Heart left ventricle (tissue), 16 donors: ENCODE results near the gene RAG1. TPM values are rescaled to one million over a fixed set of nuclear protein-coding genes. Genes with fewer than 3 reads are reported as not detected.

ENCODE experiments used
- ATAC-seq, 4 donors: fragments of 200-7000 bp; cut with Tn5 transposase; one replicate each; pipeline ENCODE4 v1.9.1; 2020 to 2022; ENCODE audit warnings: moderate library complexity in 4 of 4, mild to moderate bottlenecking in 3 of 4, moderate number of reproducible peaks in 1 of 4
- DNase-seq, 5 donors: peaks; one replicate each; pipeline ENCODE4 v3.0.0-alpha.2; 2020
- H3K27ac ChIP-seq, 12 donors: fragments of 200-600 bp; sonication (generic) in 4 of 12; one replicate each; pipeline versions ENCODE4 v1.5.0 to v1.8.0; 2016 to 2022; ENCODE audit warnings: mild to moderate bottlenecking in 2 of 12
- H3K27me3 ChIP-seq, 9 donors: fragments of 200-600 bp; sonication (generic) in 2 of 9; one replicate each; pipeline versions ENCODE4 v1.5.1 to v1.8.0; 2016 to 2022; ENCODE audit warnings: mild to moderate bottlenecking in 3 of 9
- H3K36me3 ChIP-seq, 9 donors: fragments of 200-600 bp; sonication (generic) in 2 of 9; one replicate each; pipeline versions ENCODE4 v1.5.0 to v1.8.0; 2018 to 2022; ENCODE audit warnings: mild to moderate bottlenecking in 2 of 9
- H3K4me1 ChIP-seq, 12 donors: fragments of 200-600 bp; sonication (generic) in 4 of 12; one replicate each; pipeline versions ENCODE4 v1.5.0 to v1.8.0; 2016 to 2022; ENCODE audit warnings: mild to moderate bottlenecking in 3 of 12
- H3K4me3 ChIP-seq, 12 donors: fragments of 200-600 bp; sonication (generic) in 4 of 12; one replicate each; pipeline versions ENCODE4 v1.5.0 to v1.8.0; 2017 to 2022; ENCODE audit warnings: mild to moderate bottlenecking in 9 of 12, moderate library complexity in 4 of 12
- H3K9me3 ChIP-seq, 12 donors: fragments of 200-600 bp; sonication (generic) in 4 of 12; one replicate each; pipeline versions ENCODE4 v1.5.0 to v1.8.0; 2016 to 2022; ENCODE audit warnings: mild to moderate bottlenecking in 1 of 12
- CTCF ChIP-seq, 12 donors: fragments of 200-600 bp; sonication (generic) in 4 of 12; IDR thresholded peaks; one replicate each; pipeline versions ENCODE4 v1.5.0 to v1.8.0; 2018 to 2022; ENCODE audit warnings: antibody characterized with exemption in 12 of 12, mild to moderate bottlenecking in 5 of 12
- POLR2A ChIP-seq, 2 donors: fragments of 450-650 bp; IDR thresholded peaks; one replicate each; pipeline ENCODE4 v1.6.1; 2017; ENCODE audit warnings: antibody characterized with exemption in 2 of 2, mild to moderate bottlenecking in 2 of 2, moderate library complexity in 2 of 2
- WGBS, 4 donors: extraction: QIAGEN DNeasy Blood & Tissue Kit in 2 of 4; methylation state at CpG; one replicate each; pipeline versions ENCODE4 v1.1.5 to v1.1.7; 2013 to 2018; 5-methylcytosine and 5-hydroxymethylcytosine counted together
- intact Hi-C, 10 donors: fragments of 100-400 bp; cut with DNase I; formaldehyde crosslinking; loops; one replicate each; pipeline versions ENCODE4 v1.11.1 to v1.14.2; 2022
- polyA plus RNA-seq, 2 donors: library from polyadenylated mRNA; stranded (reverse); fragments of 200-250 nt; gene quantifications; one replicate each; pipeline ENCODE4 v1.2.3, GENCODE V29; 2013
- total RNA-seq, 9 donors: library from RNA; depleted of rRNA in 2 of 9; stranded (reverse); fragments of >200 nt in 2 of 9; fragmentation: NEBNext Ultra II Directional in 3 of 9; extraction: Animal tissue kit (Norgen Biotek cat#: 25700) in 3 of 9; gene quantifications; one replicate each; pipeline versions ENCODE4 v1.1.0 to v1.2.4, GENCODE V29; 2016 to 2023
- donor health status: ischemic (EF 13 %, LVEDD 7.1; RV severe dilation, severe dysfunction).
- donor health status: healthy with polysubstance abuse.
- donor health status: DM: no; HTN: yes; CAD: no.
- donor health status: DM: no; HTN: no; CAD: no.
- donor health status: ischemic (EF 25% LVEDD 6.9; RV normal size, moderate dysfunction).
- donor health status: ischemic (EF 25% LVEDD 5.7; RV mildly dilated, moderate dysfunction).
- donor health status: healthy.
- donor health status: DM: yes; HTN: yes; CAD: no.
- donor health status: ischemic (EF 35%, LVEDD 5.7; RV mildly dilated, moderate dysfunction).
- donor health status: nonischemic (EF 11% LVEDD 7.7; RV severe dilation, severe dysfunction).
- donor health status: DM: yes; HTN: yes; CAD: no.
- donor health status: PGD.
- donor health status: ischemic (EF 29% LVEDD 5.4; RV normal size, mild dysfunction).
- donor health status: nonischemic (EF 23%, LVEDD 6.1; RV moderate dilation, normal function).

Gene RAG1
- total and polyA plus RNA-seq, 11 donors, result 0.44 to 2.6 (median 1.1) TPM

GRCh38 chr11:36596880-36597279 is 29.1 kb downstream of the RAG1 start:
- intact Hi-C loops, result loop anchor here in 1 of 10 donors (10.0 kb wide), 1 partner anchor 82 kb away; the partner anchor contains the start of gene TRAF6
- no peak for TF ChIP-seq POLR2A (IDR thresholded peaks at IDR 0.05)
- TF ChIP-seq CTCF (IDR thresholded peaks at IDR 0.05), result no peak
- Histone ChIP-seq H3K4me1 (peaks cover 0 to 16% (median 10%) of the 10 kb centered on the region in 12 donors), H3K9me3 (no peaks in the 10 kb centered on the region), H3K36me3 (no peaks in the 10 kb centered on the region), H3K27ac (no peak overlapping the region), H3K4me3 (no peak overlapping the region), H3K27me3 (peaks cover 0 to 5% (median 0%) of the 10 kb centered on the region in 9 donors)
- no peak for ATAC-seq
- DNase-seq, result no peak

GRCh38 chr11:36598051-36598450 is 30.2 kb downstream of the RAG1 start, which contains the start of gene RAG2:
RAG2 (minus strand) TSS chr11:36598236; CDS start chr11:36594168, 4,068 bp downstream.
- 84 to 97% (median 91%) methylated on average over 2 of the region's 2 CpGs for whole genome bisulfite sequencing, 4 donors
- DNase-seq (no peak), ATAC-seq (no peak)
- Histone ChIP-seq H3K27me3 (no peaks in the 10 kb centered on the region), H3K27ac (no peak within 1 kb of the TSS), H3K4me1 (peaks cover 0 to 16% (median 10%) of the 10 kb centered on the region in 12 donors), H3K4me3 (no peak within 1 kb of the TSS), H3K9me3 (no peaks in the 10 kb centered on the region), H3K36me3 (no peaks in the 10 kb centered on the region)
- intact Hi-C loops, result loop anchor here in 1 of 10 donors (10.0 kb wide), 1 partner anchor 83 kb away; the partner anchor contains the start of gene TRAF6
- TF ChIP-seq CTCF (IDR thresholded peaks at IDR 0.05), result no peak
- no peak for TF ChIP-seq POLR2A (IDR thresholded peaks at IDR 0.05)

- no peak overlapping the region for H3K27ac ChIP-seq
- H3K9me3 ChIP-seq, result no peaks in the 10 kb centered on the region
- no peaks in the 10 kb centered on the region for H3K36me3 ChIP-seq
- H3K4me3 ChIP-seq, result no peak overlapping the region
- no peak for ATAC-seq
- WGBS, 4 donors, result 85 to 90% (median 90%) methylated on average over 7 of the region's 7 CpGs
- H3K4me1 ChIP-seq, result peaks cover 0 to 12% (median 7%) of the 10 kb centered on the region in 12 donors
- no peaks in the 10 kb centered on the region for H3K27me3 ChIP-seq
- no peak for DNase-seq
- intact Hi-C loops, result loop anchor here in 1 of 10 donors (10.0 kb wide), 1 partner anchor 65 kb away; no protein-coding TSS in a partner anchor
- TF ChIP-seq CTCF (IDR thresholded peaks at IDR 0.05), result no peak
- no peak for TF ChIP-seq POLR2A (IDR thresholded peaks at IDR 0.05)
Observed at GRCh38 chr11:36600180-36600579, 32.4 kb downstream of the RAG1 start.

GRCh38 chr11:36601155-36601554 is 33.3 kb downstream of the RAG1 start:
- Histone ChIP-seq H3K4me3 (no peak overlapping the region), H3K36me3 (no peaks in the 10 kb centered on the region), H3K27ac (no peak overlapping the region), H3K27me3 (no peaks in the 10 kb centered on the region), H3K4me1 (peaks cover 0 to 4% (median 0%) of the 10 kb centered on the region in 12 donors), H3K9me3 (no peaks in the 10 kb centered on the region)
- WGBS, 4 donors, result 79 to 83% (median 79%) methylated on average over 2 of the region's 2 CpGs
- TF ChIP-seq POLR2A (IDR thresholded peaks at IDR 0.05), result no peak
- no peak for TF ChIP-seq CTCF (IDR thresholded peaks at IDR 0.05)
- ATAC-seq (no peak), DNase-seq (no peak)
- intact Hi-C loops, result loop anchor here in 1 of 10 donors (10.0 kb wide), 1 partner anchor 64 kb away; no protein-coding TSS in a partner anchor
